ENCODE results near the gene MRPL51.
"Not testable (repeated sequence)": the region's sequence is repeated elsewhere in the genome, so short reads cannot be mapped to it uniquely, and the experiment has no call there.

MRPL51 gene

DNA sequence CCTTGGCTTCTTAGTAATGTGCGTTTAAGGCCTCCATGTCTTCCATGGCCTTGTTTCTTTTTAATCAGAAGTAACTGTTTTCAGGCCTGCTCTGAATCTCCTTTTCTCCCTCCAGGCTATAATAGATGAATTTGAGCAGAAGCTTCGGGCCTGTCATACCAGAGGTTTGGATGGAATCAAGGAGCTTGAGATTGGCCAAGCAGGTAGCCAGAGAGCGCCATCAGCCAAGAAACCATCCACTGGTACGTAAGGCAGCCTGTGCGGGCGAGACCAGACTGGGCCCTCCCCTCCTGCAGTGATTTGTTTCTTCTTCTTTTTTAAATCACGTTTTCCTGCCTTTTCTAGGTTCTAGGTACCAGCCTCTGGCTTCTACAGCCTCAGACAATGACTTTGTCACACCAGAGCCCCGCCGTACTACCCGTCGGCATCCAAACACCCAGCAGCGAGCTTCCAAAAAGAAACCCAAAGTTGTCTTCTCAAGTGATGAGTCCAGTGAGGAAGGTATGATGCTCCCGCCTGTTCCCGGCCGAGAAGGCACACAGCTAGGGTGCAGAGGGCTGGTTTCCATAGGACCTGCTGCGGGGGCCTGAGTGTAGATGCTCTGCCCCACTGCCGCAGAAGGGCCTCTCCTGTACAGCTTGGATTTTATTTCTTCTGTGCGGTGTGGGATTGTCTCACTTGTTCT lies 37.7 kb upstream of the MRPL51 start:
- no peak for DNase-seq

- DNase-seq, result no peak
These were observed 36.3 kb upstream of the MRPL51 start for GRCh38 chr12:6529291-6529737.

DNA sequence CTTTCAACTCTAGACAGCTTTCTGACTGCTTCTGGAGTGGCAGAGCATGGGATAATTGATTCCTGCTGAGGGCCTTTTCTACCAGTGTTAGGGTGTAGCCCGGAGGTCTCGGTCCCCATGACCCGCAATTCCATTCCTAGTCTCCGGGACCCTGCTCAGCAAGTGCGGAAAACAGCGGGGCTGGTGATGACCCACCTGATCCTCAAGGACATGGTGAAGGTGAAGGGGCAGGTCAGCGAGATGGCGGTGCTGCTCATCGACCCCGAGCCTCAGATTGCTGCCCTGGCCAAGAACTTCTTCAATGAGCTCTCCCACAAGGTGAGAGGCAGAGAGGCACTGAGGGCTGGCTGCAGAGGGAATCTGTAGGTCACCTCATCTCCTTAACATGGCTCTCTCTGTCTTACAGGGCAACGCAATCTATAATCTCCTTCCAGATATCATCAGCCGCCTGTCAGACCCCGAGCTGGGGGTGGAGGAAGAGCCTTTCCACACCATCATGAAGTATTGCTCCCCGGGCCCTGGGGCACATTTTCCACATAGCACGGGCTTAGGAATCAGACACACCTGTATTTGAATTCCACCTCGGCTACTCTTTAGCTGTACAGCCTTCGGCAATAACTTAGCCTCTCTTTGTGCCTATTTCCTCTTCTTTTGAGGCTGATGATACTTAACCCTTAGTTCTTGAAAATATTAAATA lies 35.6 kb upstream of the MRPL51 start:
- no peak for DNase-seq

DNA sequence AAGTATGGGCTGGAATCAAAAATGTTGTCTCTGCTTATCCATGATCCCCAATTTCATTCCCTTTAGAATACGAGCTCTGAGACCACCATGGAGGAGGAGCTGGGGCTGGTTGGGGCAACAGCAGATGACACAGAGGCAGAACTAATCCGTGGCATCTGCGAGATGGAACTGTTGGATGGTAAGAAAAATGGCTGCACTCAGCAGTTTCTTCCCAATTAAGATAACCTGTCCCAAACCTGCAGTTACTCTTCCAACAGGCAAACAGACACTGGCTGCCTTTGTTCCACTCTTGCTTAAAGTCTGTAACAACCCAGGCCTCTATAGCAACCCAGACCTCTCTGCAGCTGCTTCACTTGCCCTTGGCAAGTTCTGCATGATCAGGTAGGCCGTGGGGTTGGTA lies 34.6 kb upstream of the MRPL51 start:
- DNase-seq, result no peak

DNA sequence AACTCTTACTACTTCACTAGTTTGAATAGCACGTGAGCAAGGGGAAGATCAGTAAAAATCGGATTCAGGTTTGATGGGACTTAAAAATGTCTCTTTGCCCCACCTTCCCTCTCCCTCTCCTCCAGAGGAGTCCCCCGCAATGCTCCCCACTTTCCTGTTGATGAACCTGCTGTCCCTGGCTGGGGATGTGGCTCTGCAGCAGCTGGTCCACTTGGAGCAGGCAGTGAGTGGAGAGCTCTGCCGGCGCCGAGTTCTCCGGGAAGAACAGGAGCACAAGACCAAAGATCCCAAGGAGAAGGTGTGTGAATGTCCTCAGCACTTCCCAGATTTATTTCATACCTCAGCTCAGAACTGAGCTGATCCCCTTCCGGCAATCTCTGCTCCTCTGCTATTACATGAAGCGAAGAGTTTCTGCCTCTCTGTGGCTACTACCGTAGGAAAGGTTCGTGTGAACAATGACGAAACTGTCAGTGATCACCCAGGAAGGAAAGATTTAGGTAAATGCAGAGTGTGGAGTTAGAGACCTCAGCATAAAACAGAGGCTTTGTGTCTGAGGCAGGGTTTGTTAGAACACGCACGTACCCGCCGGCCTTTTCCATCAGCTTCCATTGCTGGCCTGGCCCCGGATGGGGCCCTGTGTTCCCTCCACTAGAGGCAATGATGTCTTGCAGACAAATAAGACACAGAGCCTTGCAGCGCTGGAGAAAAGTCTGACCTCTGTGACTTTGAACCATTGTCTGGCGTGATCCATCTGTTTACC lies 33.9 kb upstream of the MRPL51 start:
- no peak for DNase-seq

DNA sequence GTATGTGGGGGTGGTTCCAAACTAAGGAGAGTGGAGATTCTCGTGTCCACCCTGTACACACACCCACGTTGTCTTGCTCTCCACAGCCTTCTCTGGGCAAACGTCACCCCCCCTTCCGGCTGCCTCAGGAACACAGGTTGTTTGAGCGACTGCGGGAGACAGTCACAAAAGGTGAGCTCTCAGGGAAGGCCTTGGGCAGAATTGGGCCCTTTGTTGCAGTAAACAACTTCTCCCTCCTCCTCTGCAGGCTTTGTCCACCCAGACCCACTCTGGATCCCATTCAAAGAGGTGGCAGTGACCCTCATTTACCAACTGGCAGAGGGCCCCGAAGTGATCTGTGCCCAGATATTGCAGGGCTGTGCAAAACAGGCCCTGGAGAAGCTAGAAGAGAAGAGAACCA lies 33.1 kb upstream of the MRPL51 start:
- no peak for DNase-seq

- no peak for DNase-seq
These were observed 31.6 kb upstream of the MRPL51 start for GRCh38 chr12:6524648-6525047.

DNA sequence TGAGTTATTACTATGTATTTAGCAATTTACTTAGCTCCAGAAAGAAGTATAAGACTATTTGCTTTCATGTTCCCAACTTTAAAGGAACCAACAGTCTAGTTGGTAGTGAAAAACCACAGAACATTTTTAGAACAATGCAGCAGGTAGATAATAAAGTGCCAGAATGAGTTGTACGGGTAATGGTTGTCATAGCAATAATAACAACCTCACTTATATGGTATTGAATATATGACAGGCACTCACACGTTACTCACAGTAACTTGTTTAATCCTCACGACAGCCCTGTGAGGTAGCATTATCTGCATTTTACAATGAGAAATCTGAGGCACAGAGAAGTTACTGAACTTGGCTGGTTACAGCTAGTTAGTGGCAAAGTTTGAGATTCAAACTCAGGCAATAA lies 30.6 kb upstream of the MRPL51 start:
- no peak for DNase-seq

DNA sequence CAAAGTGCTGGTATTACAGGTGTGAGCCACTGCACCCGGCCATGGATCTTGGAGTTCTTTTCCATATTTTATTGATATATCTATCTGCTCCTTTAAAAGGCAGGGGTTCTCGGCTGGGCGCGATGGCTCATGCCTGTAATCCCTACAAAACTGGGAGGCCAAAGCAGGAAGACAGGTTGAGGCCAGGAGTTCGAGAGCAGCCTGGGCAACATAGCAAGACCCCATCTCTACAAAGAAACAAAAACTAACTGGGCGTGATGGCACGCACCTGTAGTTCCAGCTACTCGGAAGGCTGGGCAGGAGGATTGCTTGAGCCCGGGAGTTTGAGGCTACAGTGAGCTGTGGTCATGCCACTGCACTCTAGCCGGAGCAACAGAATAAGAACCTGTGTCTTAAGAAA lies 29.1 kb upstream of the MRPL51 start:
- DNase-seq, result no peak

GRCh38 chr12:6520186-6520585 lies 27.1 kb upstream of the MRPL51 start:
- no peak for DNase-seq

DNA sequence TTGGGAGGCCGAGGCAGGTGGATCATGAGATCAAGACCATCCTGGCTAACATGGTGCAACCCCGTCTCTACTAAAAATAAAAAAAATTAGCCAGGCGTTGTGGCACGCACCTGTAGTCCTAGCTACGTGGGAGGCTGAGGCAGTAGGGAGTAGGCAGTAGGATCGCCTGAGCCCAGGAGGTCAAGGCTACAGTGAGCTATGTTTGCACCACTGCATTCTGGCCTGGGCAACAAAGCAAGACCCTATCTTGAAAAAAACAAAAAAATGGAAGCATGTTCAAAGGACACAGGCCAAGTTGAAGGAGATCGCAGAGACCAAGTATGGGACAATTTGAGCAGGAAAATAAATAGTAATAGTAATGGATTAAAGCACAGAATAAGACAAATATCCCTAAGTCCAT lies 15.0 kb upstream of the MRPL51 start:
- no peak for DNase-seq

- no peak for DNase-seq
These were observed 14.3 kb upstream of the MRPL51 start for GRCh38 chr12:6507102-6507998.

DNA sequence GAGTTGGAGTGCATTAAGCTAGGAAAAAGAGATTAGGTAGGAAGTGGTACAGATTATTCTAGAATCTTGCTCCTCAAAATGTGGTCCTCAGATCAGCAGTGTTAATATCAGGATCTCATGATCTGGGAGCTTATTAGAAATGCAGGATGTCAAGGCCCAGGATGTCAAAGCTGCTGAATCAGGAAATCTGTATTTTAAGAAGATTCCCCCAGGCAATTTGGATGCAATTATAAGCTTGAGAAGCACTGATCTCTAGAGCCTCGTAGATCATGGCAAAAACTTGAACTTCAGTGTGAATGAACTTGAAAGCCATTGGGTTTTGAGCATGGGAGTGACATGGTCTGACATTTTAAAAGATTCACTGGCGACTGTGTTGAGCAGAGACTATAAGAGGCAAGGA lies 7.4 kb upstream of the MRPL51 start:
- no peak for DNase-seq

DNA sequence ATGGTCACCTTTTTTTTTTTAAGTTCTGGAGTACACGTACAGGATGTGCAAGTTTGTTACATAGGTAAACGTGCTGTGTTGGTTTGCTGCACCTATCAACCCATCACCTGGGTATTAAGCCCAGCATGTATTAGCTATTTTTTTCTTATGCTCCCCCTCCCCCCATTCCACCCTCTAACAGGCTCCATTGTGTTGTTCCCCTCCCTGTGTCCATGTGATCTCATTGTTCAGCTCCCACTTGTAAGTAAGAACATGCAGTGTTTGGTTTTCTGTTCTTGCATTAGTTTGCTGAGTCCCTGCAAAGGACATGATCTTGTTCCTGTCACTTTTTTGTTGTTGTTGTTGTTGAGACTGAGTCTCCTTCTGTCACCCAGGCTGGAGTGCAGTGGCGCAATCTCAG lies 4.2 kb upstream of the MRPL51 start:
- not testable (repeated sequence) for DNase-seq

GRCh38 chr12:6494968-6495367 lies 1.9 kb upstream of the MRPL51 start:
- DNase-seq, result no peak

GRCh38 chr12:6494258-6494743 lies 1.2 kb upstream of the MRPL51 start:
- DNase-seq, result peak; percentile 78

DNA sequence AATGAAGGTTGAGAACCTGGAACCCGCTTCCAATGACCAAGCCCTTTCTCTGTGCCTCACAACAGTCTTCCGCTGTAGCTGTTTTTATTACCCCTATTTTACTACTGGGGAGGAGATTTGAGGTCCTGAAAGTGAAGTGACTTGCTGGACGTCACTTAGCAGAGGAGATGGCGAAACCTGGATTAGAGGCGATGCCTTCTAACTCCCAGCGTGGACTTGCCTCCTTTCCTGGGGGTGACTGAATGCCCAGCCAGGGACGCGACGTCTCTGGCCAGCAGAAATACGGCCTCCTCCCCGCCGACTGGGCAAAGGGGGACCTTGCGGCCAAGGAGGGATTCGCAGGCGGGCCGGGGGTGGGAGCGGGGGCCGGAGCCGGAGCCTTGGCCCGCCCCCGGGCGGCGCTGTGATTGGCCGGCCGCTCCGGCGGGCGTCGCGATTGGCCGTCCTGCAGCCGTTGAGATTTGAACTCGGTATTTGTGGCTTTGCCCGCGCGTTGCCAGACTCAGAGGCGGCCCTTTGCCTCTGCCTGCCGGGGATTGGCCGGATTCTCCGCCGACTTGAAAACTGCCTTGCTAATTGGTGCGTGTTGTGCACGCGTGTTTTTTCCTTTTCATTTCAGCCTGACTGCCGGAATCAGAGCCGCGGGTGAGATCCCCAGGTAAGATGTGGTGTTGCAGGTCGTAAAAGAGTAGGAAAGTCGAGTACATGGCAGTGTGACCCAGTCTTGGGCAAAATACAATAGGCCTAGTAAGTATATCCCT lies 615 bp upstream of the MRPL51 start, which contains the start of gene NCAPD2:
TSS of gene NCAPD2 (plus strand) at position 606 of the 761 bp plus-strand sequence. CDS start 997 bp downstream, outside the sequence.
- DNase-seq, result peak; percentile 99

DNA sequence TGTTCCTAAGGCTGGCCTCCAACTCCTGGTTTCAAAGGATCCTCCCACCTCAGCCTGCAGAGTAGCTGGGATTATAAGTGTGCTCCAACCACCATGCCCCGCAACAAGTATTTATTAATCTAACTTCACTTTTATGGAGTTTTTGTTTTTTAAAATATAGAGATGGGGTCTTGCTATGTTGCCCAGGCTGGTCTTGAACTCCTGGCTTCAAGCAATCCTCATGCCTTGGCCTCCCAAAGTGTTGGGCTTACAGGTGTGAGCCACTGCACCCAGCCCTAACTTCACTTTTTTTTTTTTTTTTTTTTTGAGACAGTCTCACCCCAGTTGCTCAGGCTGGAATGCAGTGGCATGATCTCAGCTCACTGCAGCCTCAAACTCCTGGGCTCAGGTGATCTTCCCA lies 2.4 kb downstream of the MRPL51 start:
- DNase-seq, result not testable (repeated sequence)

GRCh38 chr12:6489449-6489848 lies 3.6 kb downstream of the MRPL51 start:
- DNase-seq, result no peak

- DNase-seq, result no peak
These were observed 4.8 kb downstream of the MRPL51 start for GRCh38 chr12:6488240-6488639.

- DNase-seq, result no peak
These were observed 14.6 kb downstream of the MRPL51 start for GRCh38 chr12:6478416-6478815.

All from NCI-H82 (cell line).